Endothelial cell of umbilical vein (primary cell): Measurements from ENCODE around the gene FNDC1.

Experiments
- CTCF ChIP-seq, 2 donors: IDR thresholded peaks; 1 replicate in 1 of 2; 2 replicates in 1 of 2; pipeline ENCODE4 v1.5.1; 2011; ENCODE audit warnings: low read length in 2 of 2, mild to moderate bottlenecking in 2 of 2, moderate library complexity in 2 of 2, control low read depth in 1 of 2, inconsistent platforms in 1 of 2, low read depth in 1 of 2; ENCODE audit not compliant: insufficient read depth in 1 of 2; ENCODE audit errors: extremely low read depth in 1 of 2
- EZH2 ChIP-seq: IDR thresholded peaks from 2 replicates; pipeline ENCODE4 v1.6.1; 2012; ENCODE audit warnings: borderline replicate concordance, low read depth, mild to moderate bottlenecking, moderate library complexity, low read length, inconsistent platforms; ENCODE audit not compliant: severe bottlenecking
- FOS ChIP-seq: IDR thresholded peaks from 2 replicates; pipeline ENCODE4 v1.6.1; 2011; ENCODE audit warnings: mild to moderate bottlenecking, low read length, moderate library complexity, borderline replicate concordance; ENCODE audit not compliant: insufficient read depth
- MAX ChIP-seq: IDR thresholded peaks from 2 replicates; pipeline ENCODE4 v1.6.1; 2011; ENCODE audit not compliant: insufficient read depth, insufficient read length
- MYC ChIP-seq: IDR thresholded peaks from one replicate; pipeline ENCODE4 v1.6.1; 2011; ENCODE audit warnings: mild to moderate bottlenecking, low read depth, low read length
- POLR2A ChIP-seq: IDR thresholded peaks from 2 replicates; pipeline ENCODE4 v1.6.1; 2012; ENCODE audit warnings: low read depth, mild to moderate bottlenecking, control low read depth, low read length
- POLR2AphosphoS5 ChIP-seq: IDR thresholded peaks from 2 replicates; pipeline ENCODE4 v1.6.1; 2012; ENCODE audit warnings: low read depth, mild to moderate bottlenecking, control low read depth, low read length, moderate library complexity; ENCODE audit not compliant: insufficient read depth

GRCh38 chr6:159217595-159218275, 48.5 kb downstream of the FNDC1 start:
- TF ChIP-seq POLR2A (no peak), CTCF (IDR thresholded peaks at IDR 0.05; ENCODE audit: extremely low read depth in 1 of 2, insufficient read depth in 1 of 2, low read depth in 1 of 2, low read length in 2 of 2) (peak; percentile 12 to 18), EZH2 (no peak), FOS (no peak), POLR2AphosphoS5 (no peak), MYC (no peak), MAX (no peak)
